Measurements from ENCODE around the gene PIAS1. TPM values are rescaled to one million over a fixed set of nuclear protein-coding genes. Genes with fewer than 3 reads are reported as not detected.
"Not testable (repeated sequence)": the region's sequence is repeated elsewhere in the genome, so short reads cannot be mapped to it uniquely, and the experiment has no call there.

Gene PIAS1
- total RNA-seq, 2 donors from 2014 or later: 33.9 to 35.5 TPM

DNA sequence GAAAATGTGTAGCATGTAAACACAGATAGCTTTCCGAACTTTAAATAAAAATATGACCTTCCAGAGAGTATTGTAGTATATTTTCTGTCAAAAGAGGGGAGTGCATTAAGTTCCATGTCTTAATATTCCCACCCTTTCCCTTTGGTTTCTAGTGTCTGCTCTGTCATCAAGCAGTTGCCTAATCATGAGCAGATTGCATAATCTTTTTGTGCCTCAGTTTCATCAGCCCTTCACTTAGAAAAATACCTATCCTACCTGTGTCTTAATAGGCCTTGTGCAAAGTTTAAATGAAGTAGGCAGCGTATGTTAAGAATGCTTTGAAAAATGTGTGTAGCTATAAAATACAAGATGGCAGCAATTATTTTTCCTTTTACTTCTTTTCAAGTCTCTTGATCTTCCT, 98.2 kb downstream of the PIAS1 start:
- DNase-seq (no peak), ATAC-seq (no peak)
- intact Hi-C loops (cut with DNase I, micrococcal nuclease): no loop called here

DNA sequence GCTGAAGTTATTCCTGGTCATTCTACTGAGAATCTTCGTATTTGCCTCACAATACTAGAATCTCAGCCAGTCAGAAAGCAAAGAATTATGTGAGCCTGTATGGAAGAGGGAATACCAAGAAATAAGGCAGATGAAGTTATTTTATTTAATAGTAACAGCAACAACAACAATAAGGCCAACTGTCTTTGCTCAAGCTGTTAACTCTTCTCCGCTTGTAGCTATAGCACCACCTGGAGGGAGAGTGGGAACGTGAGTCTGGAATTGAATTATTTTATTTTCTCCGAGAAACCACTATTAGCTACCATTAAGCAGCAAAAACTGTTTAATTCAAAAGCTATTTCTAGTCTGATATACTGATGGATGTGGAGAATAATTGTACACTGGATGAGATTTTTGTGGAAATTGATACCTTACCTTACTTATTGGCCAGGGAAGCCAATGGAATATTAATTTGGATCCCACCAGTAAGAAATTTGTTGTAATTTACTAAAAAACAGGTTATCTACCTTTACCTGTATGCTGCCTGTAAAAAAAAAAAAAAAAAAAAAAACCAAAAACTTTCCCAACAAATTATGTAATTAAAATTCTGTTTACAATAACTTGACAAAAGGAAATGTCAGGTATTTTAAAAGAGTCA, 100.9 kb downstream of the PIAS1 start:
- peak; percentile 75 for ATAC-seq
- DNase-seq: peak in 1 of 2 donors; percentile 39
- intact Hi-C loops (cut with DNase I, micrococcal nuclease): loop anchor here in 1 of 2 donors (5.0 kb wide), 1 partner anchor 293 kb away; no protein-coding TSS in a partner anchor

DNA sequence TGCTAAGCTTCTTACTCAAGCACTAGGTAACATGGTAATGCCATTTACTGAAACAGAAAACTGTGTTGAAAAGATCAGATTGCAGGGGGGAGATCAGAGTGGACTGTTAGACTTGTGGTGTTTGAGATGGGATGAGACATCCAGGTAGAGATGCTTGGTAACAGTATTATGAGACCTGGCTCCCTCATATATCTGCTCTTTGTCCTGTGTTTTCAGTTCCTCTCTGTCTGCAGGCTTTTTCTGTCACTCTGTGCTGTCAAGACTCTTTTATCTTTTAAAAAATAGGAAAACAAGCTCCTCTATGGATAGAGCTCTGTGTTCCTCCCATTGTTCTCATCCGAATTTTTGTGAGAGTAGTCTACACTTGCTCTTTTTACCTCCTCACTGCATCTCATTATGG, 103.0 kb downstream of the PIAS1 start:
- ATAC-seq: no peak
- intact Hi-C loops (cut with DNase I, micrococcal nuclease): loop anchor here in 1 of 2 donors (5.0 kb wide), 1 partner anchor 295 kb away; no protein-coding TSS in a partner anchor
- DNase-seq: no peak

DNA sequence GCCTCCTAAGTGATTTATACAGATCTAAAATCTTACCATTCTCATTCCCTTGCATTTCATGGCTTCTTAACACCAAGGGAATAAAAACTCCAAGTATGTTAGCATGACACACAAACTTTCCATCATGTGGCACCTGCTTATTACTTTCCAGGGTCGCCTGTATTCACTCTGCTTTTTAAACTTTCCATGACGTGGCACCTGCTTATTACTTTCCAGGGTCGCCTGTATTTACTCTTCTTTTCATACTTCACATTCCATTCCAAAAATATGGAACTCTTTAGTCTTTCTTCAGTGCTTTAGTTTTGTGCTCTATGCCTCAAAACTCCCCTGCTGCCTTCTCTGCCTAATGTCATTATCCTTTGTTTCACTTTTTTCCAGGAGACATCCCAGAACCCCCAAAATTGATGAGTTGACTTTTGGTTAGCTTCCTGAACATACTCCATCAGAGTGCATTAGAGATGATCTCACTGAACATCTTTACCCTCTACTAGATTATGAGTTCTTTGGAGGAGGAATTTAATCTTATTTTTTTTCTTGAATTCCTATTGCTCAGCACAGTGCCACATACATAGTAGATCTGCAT, 104.0 kb downstream of the PIAS1 start:
- ATAC-seq (no peak), DNase-seq (no peak)
- intact Hi-C loops (cut with DNase I, micrococcal nuclease): loop anchor here in 1 of 2 donors (5.0 kb wide), 1 partner anchor 296 kb away; no protein-coding TSS in a partner anchor

DNA sequence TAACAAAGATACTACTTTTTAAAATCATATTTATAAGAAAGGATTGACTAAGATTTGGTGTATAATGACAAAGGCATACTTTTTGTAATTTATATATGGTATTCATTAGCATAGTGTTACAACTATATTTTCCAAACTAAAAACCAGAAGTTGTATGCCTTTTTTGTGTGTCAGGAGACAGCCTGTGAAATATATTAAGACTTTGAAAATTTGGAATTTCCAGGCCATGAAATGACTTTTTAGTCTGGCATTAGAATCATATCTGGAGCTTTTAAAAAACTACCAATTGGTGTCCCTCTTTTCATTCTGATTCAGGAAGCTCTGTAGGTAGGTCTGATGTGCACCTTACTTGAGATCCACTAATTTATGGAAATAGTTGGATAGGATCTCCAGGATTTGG, 109.1 kb downstream of the PIAS1 start:
- ATAC-seq (no peak), DNase-seq (no peak)
- intact Hi-C loops (cut with DNase I, micrococcal nuclease): no loop called here

DNA sequence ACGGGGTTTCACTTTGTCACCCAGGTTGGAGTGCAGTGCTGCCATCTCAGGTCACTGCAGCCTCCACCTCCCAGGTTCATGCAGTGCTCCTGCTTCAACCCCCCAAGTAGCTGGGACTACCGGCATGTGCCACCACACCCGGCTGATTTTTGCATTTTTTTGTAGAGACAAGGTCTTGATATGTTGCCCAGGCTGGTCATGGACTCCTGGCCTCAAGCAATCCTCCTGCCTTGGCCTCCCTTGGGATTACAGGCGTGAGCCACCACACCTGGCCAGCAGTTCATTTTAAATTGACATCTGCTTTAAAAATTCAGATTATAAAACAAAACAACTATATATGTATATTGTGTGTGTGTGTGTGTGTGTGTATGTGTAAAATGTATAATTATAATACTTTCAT, 112.7 kb downstream of the PIAS1 start:
- no peak for DNase-seq
- intact Hi-C loops (cut with DNase I, micrococcal nuclease): no loop called here

DNA sequence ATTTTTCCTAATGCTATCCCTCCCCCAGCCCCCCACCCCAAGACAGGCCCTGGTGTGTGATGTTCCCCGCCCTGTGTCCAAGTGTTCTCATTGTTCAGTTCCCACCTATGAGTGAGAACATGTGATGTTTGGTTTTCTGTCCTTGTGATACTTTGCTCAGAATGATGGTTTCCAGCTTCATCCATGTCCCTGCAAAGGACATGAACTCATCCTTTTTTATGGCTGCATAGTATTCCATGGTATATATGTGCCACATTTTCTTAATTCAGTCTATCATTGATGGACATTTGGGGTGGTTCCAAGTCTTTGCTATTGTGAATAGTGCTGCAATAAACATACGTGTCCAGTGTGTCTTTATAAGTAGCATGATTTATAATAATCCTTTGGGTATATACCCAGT, 117.9 kb downstream of the PIAS1 start:
- intact Hi-C loops (cut with DNase I, micrococcal nuclease); ATAC-seq; DNase-seq: not testable (repeated sequence)

More for the DNA sequence above, 112.7 kb downstream of the PIAS1 start:
- no peak for ATAC-seq

DNA sequence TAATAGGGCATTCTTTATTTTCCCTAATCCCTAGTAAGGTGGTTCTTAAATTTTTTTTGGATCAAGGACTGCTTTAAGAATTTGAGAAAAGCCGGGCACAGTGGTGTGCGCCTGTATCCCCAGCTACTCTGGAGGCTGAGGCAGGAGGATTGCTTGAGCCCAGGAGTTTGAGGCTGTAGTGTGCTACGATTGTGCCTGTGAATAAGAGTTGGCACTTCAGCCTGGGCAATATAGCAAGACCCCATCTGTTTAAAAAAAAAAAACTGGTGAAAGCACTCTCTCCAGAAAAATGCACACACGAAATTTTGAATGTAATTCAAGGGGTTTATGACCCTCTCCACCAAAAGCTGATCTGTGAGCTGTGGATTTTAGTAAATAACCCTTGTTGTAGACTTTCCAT, 119.0 kb downstream of the PIAS1 start:
- intact Hi-C loops (cut with DNase I, micrococcal nuclease): no loop called here
- ATAC-seq (no peak), DNase-seq (no peak)

DNA sequence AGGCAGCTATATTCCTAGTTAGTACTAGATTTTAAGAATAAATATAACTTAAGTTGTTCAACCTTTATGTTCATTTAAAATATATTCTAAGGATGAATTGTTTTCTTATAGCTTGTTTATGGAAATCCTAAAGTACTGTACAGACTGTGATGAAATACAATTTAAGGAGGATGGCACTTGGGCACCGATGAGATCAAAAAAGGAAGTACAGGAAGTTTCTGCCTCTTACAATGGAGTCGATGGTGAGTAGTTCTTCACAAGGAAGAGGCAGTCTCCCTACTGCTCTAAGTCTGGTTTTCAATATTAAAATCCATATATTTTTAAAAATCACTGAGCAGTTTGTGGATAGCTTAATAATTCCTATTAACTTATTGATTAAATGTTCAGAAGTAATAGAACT, 121.4 kb downstream of the PIAS1 start:
- DNase-seq (no peak), ATAC-seq (no peak)
- intact Hi-C loops (cut with DNase I, micrococcal nuclease): no loop called here

DNA sequence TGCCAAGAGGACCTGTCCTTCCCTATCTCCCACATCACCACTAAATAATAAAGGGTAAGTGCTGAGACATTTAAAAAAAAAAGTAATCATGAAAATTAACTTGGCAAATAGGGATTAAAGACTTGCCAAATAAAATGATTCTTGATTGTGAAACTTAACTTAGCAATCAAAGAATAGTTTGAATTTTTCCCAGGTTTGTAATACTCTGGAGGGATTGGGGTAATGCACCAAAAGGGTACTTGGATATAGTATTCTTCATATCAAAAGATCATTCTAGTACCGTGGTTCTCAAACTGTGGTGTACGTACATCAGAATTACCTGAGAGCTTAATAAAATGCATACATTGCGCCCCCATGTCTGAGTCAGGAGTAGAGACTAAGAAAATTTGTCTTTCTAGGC, 122.5 kb downstream of the PIAS1 start:
- DNase-seq (no peak), ATAC-seq (no peak)
- intact Hi-C loops (cut with DNase I, micrococcal nuclease): no loop called here

DNA sequence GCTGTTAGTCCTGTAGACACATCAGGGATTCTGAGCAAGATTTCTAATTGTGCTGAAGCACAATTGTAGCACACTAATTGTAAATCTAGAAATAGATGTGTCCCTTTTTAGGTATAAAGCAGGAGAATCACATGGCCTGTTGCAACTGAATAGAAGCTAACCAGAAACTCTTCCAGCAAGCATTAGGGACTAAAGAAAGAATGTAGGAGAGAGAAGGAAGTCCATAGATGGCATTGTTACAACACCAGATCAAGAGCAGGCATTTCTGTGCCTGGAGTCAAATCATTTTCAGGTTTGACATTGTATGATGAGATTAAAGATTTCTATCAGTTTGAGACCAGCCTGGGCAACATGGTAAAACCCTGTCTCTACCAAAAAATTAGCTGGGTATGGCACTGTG, 123.6 kb downstream of the PIAS1 start:
- ATAC-seq: no peak
- DNase-seq: no peak
- intact Hi-C loops (cut with DNase I, micrococcal nuclease): no loop called here

DNA sequence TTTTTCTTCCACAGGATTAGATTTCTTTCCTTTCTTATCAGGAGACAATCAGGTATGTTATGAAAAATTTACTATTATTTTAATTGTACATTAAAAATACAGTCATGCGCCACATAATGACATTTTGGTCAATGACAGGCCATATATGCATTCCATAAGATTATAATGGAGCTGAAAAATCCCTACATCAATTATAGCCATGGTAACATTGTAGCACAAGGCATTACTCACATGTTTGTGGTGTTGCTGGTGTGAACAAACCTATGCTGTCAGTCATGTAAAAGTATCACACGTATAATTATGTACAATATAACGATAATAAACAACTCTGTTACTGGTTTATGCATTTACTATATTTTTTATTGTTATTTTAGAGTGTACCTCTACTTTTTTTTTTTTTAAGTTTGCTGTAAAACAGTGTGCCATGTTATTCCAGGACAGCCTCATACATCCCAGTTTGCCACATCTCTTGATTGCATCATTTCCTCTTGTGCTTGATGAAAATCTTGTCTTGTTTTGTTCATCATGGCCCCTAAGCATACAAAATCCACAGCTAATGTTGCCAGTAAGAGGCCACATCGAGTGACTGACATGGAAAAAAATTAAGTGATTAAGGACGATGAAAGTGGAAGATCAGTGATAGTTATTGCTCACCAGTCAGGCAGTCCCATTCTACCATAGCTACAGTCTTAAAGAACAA, 129.7 kb downstream of the PIAS1 start:
- DNase-seq (no peak), ATAC-seq (no peak)
- intact Hi-C loops (cut with DNase I, micrococcal nuclease): no loop called here

DNA sequence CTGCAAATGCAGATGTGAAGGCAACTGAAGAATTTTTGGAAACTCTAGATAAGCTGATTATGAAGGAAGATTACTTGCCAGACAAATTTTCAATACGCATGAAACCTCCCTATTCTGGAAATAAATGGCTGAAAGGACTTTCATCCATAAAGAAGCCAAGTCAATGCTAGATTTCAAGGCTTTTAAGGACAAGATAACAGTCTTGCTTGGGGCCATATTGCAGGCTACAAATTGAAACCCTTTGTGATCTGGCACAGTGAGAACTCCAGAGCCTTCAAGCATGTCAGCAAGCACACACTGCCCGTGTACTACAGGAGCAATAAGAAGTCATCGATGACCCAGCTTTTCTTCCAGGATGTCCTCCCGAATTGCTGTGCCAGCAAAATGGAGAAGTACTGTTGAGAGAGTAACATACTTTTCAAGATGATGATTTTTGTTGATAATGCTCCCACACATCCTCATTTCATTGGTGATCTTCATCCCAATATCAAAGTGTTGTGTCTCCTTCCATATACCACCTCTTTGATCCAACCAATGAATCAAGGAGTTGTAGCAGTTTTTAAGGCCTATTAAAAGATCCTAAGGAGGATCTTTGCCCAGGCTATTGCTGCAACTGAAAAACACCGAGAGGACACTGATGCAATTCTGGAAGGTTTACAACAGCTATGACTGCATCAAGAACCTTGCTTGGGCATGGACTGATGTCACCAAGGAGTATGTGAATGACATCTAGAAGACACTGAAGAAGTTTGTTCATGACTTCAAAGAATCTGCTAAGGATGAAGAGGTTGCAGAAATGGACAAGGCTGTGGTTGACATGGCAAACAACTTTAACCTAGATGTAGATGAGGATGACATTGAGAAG, 130.7 kb downstream of the PIAS1 start:
- ATAC-seq: no peak
- intact Hi-C loops (cut with DNase I, micrococcal nuclease): no loop called here
- no peak for DNase-seq

DNA sequence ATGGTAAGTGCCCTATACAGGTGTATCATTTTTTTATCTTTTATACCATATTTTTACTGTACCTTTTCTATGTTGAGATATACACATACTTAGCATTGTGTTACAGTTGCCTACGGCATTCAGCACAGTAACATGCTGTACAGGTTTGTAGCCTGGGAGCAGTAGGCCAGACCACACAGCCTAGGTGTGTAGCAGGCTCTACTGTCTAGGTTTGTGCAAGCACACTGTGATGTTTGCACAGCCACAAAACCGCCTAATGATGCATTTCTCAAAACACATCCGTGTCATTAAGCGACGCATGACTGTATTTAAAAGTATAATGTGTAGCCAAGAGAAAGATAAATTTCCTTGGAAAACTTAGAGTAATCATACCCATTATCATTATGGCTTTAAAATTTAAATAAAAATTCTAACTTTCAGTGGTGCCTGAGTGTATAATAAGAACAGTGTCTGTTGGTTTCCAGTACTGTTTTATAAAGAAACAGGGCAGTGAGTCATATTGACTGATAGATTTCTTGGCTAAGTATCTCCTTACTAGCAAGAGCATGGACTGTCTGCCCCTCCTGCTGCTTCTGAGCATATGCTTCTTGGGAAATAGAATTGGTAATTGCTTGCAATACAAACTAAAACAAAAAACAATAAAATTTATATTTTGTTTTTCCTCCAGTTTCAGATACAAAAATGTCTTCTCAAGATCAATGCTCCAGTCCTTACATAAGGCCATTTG, 132.7 kb downstream of the PIAS1 start:
- no peak for DNase-seq
- ATAC-seq: no peak
- intact Hi-C loops (cut with DNase I, micrococcal nuclease): no loop called here

DNA sequence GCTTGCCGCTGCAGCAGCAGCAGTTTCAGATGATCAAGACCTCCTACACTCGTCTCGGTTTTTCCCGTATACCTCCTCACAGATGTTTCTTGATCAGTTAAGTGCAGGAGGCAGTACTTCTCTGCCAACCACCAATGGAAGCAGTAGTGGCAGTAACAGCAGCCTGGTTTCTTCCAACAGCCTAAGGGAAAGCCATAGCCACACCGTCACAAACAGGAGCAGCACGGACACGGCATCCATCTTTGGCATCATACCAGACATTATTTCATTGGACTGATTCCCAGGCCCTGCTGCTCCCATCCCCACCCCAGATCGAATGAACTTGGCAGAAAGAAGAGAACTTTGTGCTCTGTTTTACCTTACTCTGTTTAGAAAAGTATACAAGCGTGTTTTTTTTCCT, 133.4 kb downstream of the PIAS1 start:
- DNase-seq (peak in 1 of 2 donors; percentile 66), ATAC-seq (peak; percentile 88)
- intact Hi-C loops (cut with DNase I, micrococcal nuclease): no loop called here

DNA sequence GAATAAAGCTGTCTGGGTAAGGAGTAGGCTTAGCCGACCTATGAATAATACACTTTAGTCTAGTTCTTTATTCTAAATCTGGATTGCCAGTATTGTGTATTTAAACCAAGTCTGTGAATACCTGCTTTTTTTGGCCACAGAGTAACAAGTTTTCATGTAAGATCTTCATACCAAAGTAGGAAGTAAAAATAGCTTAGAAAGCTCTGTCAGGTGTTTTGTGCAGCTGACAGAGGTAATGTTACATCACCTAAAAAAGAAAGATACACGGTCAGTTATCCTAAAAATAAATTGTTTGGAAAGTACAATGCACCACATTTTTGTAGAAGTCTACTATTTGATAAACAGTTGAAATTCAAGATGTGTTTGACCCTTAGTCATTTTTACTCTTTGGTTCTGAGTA, 134.5 kb downstream of the PIAS1 start:
- ATAC-seq: no peak
- intact Hi-C loops (cut with DNase I, micrococcal nuclease): no loop called here
- no peak for DNase-seq

DNA sequence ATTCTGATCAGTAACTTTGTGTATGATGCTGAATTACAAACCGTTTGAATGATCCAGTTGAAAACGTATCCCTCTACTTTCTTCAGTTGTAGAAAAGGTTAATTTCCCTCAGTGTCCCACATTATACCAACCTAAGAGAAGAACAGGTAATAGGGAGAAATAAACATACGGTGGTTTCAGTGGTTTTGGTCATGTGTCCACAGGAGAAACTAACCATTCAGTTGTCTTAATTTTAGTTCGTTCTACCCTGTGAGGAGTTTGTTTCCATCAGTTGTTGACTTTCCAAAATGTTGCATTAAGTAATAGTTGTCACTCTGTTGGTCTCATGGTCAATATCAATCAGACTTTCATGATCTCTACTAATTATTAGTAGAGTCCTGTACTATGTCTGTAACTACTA, 135.9 kb downstream of the PIAS1 start:
- ATAC-seq (no peak), DNase-seq (no peak)
- intact Hi-C loops (cut with DNase I, micrococcal nuclease): no loop called here

DNA sequence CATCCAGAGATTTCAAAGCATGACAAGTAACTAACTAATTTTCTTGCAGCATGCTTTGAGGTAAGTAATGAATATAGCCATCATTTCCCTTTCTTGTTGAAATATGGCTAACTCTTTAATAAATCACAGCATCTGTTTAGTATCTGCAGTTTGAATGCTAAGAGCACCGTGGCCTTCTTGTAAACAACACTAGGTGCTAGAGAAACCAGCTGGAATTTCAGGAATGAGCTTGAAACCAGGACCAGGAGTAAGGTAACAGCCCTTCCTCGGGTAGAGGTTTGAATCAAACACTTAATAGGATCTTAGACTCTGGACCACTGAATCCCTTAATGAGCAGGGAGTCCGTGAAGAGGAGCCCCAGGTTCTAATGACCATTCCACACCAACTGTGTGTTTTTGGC, 137.4 kb downstream of the PIAS1 start:
- ATAC-seq (no peak), DNase-seq (no peak)
- intact Hi-C loops (cut with DNase I, micrococcal nuclease): no loop called here

DNA sequence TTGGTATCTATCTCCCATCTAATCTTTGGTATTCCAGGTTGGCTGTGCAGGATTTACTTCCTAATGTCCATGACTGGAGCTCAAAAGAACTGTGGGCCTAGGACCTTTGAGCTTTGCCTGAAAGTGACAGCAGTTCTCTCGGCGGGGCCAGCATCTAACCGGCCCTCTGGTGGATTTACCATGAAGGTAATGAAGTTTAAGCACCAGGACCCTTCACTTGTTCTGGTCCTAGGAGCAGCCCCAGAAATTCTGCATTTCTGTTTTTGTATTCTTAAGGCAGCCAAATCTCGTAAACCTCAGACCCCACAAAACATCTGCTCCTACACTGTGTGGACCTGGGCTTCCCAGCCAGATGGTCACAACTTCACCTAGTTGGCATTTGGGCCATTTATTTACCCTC, 138.0 kb downstream of the PIAS1 start:
- intact Hi-C loops (cut with DNase I, micrococcal nuclease): no loop called here
- ATAC-seq: no peak
- DNase-seq: no peak
